ENCODE data around the gene PPP6R2. TPM values are rescaled to one million over a fixed set of nuclear protein-coding genes. Genes with fewer than 3 reads are reported as not detected.
A peak's percentile ranks its signal among the peaks of the same experiment; 100 is the strongest.
"Not testable (repeated sequence)": the region's sequence is repeated elsewhere in the genome, so short reads cannot be mapped to it uniquely, and the experiment has no call there.

PPP6R2 gene
- total and polyA plus RNA-seq, 9 of the 15 experiments (the other 6 are each of a cell fraction or from before 2014, with no cell fraction given) = 0.32 to 39.8 (median 21.4) TPM

DNA sequence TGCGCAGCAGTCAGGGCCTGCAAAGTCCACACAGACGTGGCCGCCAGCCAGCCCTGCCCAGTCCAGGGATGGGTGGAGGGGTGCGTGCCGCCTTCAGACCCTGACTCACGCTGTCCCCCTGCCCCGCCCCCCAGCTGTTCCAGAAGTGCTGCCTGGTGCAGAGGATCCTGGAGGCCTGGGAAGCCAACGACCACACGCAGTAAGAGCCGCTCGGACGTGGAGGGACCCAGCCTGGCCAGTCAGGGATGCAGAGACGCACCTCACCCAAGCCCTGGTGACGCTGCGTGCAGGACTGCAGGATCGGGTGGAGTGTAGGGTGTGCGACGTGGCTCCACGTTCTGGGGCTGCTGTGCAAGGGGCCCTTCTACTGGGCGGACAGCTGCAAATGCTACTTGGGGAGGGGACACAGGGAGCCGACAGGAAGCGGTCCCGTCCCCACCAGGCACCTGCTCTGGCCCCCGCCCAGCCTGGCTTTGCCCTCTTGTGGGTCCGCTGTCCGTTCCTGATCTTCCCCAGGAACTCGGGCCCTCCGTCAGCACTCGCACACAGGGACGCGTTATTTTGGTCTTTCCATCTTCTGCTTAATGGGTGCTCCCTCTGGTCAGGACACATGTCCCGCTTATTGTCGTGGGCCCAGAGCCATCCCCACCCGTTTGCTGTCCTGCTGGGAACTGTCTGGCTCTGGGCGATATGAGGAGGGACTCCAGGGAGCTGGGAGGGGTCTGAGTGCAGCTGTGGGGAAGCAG is 89.2 kb downstream of the PPP6R2 start:
- DNase-seq (ENCODE audit: extremely low read depth in 1 of 4, low spot score in 3 of 4) = no peak
- peaks cover 56% of the 10 kb centered on the region; the same call in 2 of the 3 replicates for H3K36me3 ChIP-seq (ENCODE audit: control insufficient read depth, insufficient read depth, low read length)
- no TSS peak for BruUV-seq (replicated peaks)
- intact Hi-C loops (cut with micrococcal nuclease) (no loop called here), in situ Hi-C loops (cut with MboI) (no loop called here)
- no peaks in the 10 kb centered on the region for H3K79me2 ChIP-seq (ENCODE audit: control insufficient read depth, insufficient read depth, low read length)
- no peaks in the 10 kb centered on the region for H3K9me3 ChIP-seq (replicated peaks; ENCODE audit: control insufficient read depth, insufficient read depth, low read depth, low read length)
- H3K27me3 ChIP-seq (ENCODE audit: control insufficient read depth in 2 of 2, insufficient read depth in 2 of 2, low read length in 2 of 2) = no peaks in the 10 kb centered on the region
- H2AFZ ChIP-seq (ENCODE audit: low read depth, low read length) = no peak overlapping the region
- TF ChIP-seq ZBTB17 (CRISPR knock-in tag; IDR thresholded peaks at IDR 0.05) (no peak), POLR2G (IDR thresholded peaks at IDR 0.05; ENCODE audit: low read depth, low read length) (peak; percentile 47; the same call in 1 of the 2 replicates)
- no peak overlapping the region for H3K4me3 ChIP-seq
- ChIA-PET CTCF (ENCODE audit: low intra/inter-chr PET ratio) (no interaction called here), POLR2A (no interaction called here)
- FAIRE-seq = no peak
- 96% methylated on average over 22 of the region's 35 CpGs for WGBS (ENCODE audit: insufficient coverage, low coverage, missing lambda C conversion rate)
- no peak overlapping the region for H3K9ac ChIP-seq (ENCODE audit: insufficient read depth in 1 of 2, low read depth in 2 of 2, low read length in 2 of 2)
- H3K9me1 ChIP-seq (ENCODE audit: control insufficient read depth, insufficient read depth, low read length) = no peaks in the 10 kb centered on the region
- no peaks in the 10 kb centered on the region for H4K20me1 ChIP-seq (replicated peaks; ENCODE audit: control insufficient read depth, insufficient read depth, low read length)
- H3K4me1 ChIP-seq (replicated peaks in 1 of 2; ENCODE audit: control insufficient read depth in 2 of 2, insufficient read depth in 2 of 2, low read length in 2 of 2) = no peaks in the 10 kb centered on the region
- ATAC-seq = no peak
- no peak overlapping the region for H3K27ac ChIP-seq (ENCODE audit: extremely low read depth, low read depth, low read length)
- no peak overlapping the region for H3K4me2 ChIP-seq (ENCODE audit: insufficient read depth, low read length)

DNA sequence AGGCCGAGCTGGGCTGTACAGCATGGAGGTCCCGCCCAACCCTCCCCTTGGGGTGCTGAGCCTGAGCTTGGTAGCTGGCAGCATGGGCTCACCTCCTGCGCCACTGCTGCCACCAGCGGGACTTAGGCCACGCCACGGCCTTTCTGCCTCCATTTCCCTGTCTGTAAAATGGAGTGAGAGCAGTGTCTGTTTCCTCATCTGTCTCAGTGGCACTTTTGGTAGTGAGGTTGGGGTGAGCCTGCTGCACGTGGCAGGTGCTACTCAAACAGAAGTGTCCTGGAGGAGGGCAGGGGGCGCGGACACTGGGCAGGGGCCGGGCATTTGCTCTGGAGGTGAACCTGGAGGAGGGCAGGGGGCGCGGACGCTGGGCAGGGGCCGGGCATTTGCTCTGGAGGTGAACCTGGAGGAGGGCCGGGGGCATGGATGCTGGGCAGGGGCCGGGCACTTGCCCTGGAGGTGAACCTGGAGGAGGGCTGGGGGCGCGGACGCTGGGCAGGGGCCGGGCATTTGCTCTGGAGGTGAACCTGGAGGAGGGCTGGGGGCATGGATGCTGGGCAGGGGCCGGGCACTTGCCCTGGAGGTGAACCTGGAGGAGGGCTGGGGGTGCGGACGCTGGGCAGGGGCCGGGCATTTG is 89.9 kb downstream of the PPP6R2 start:
- POLR2A ChIA-PET; in situ Hi-C loops (cut with MboI): not testable (repeated sequence)

More for the DNA sequence above, 89.9 kb downstream of the PPP6R2 start:
- CTCF ChIA-PET (ENCODE audit: low intra/inter-chr PET ratio); H3K9me3 ChIP-seq (replicated peaks; ENCODE audit: control insufficient read depth, insufficient read depth, low read depth, low read length); H2AFZ ChIP-seq (ENCODE audit: low read depth, low read length); H3K4me2 ChIP-seq (ENCODE audit: insufficient read depth, low read length); H3K4me1 ChIP-seq (replicated peaks in 1 of 2; ENCODE audit: control insufficient read depth in 2 of 2, insufficient read depth in 2 of 2, low read length in 2 of 2); H3K9me1 ChIP-seq (ENCODE audit: control insufficient read depth, insufficient read depth, low read length); H3K4me3 ChIP-seq; H3K9ac ChIP-seq (ENCODE audit: insufficient read depth in 1 of 2, low read depth in 2 of 2, low read length in 2 of 2); H3K27me3 ChIP-seq (ENCODE audit: control insufficient read depth in 2 of 2, insufficient read depth in 2 of 2, low read length in 2 of 2); H3K27ac ChIP-seq (ENCODE audit: extremely low read depth, low read depth, low read length); ATAC-seq; intact Hi-C loops (cut with micrococcal nuclease); BruUV-seq (replicated peaks); FAIRE-seq; H4K20me1 ChIP-seq (replicated peaks; ENCODE audit: control insufficient read depth, insufficient read depth, low read length); H3K79me2 ChIP-seq (ENCODE audit: control insufficient read depth, insufficient read depth, low read length); DNase-seq (ENCODE audit: extremely low read depth in 1 of 4, low spot score in 3 of 4): not testable (repeated sequence)
- H3K36me3 ChIP-seq (ENCODE audit: control insufficient read depth, insufficient read depth, low read length) = peaks cover 57% of the 10 kb centered on the region; the same call in 2 of the 3 replicates
- WGBS (ENCODE audit: insufficient coverage, low coverage, missing lambda C conversion rate) = 98% methylated on average over 7 of the region's 24 CpGs
